Measurements from ENCODE around the gene ZMIZ1.

- TF ChIP-seq CTCF (IDR thresholded peaks at IDR 0.05; ENCODE audit: low read depth, low read length) (no peak), POLR2A (IDR thresholded peaks at IDR 0.05; ENCODE audit: extremely low read depth, insufficient read length) (no peak)
Measured at GRCh38 chr10:79158004-79158340, 89.2 kb downstream of the ZMIZ1 start.

All from NB4 (cell line).